Activated T-cell treated with anti-CD3 and anti-CD28 coated beads, Interleukin-2, amount 50 U/mL, for 72 hours (primary cell): ENCODE results near the gene PPARA. TPM values are rescaled to one million over a fixed set of nuclear protein-coding genes. Genes with fewer than 3 reads are reported as not detected.

Source experiments
- total RNA-seq, 2 donors: library from RNA; stranded (reverse); gene quantifications; one replicate each; pipeline ENCODE4 v1.2.3, GENCODE V29; 2022

The PPARA gene
- total RNA-seq, 2 donors from 2014 or later = 14.8 to 16.6 TPM

Other genes with a start within 250 kb of the PPARA start
- gene WNT7B, start 173.4 kb upstream of the PPARA start, total RNA-seq = not detected
- gene CDPF1, start 99.8 kb downstream of the PPARA start, total RNA-seq = 10 to 100 TPM; 13.1 to 14.9 TPM
- not detected for gene PKDREJ, start 112.8 kb downstream of the PPARA start, total RNA-seq
- 10 to 100 TPM; 10.1 to 16.5 TPM for gene TTC38, start 117.5 kb downstream of the PPARA start, total RNA-seq
- gene GTSE1, start 146.3 kb downstream of the PPARA start, total RNA-seq = 10 to 100 TPM; 54.2 to 60.5 TPM
- 10 to 100 TPM; 65.3 to 69.7 TPM for gene TRMU, start 185.2 kb downstream of the PPARA start, total RNA-seq